K562 (cell line): Measurements from ENCODE around the gene TIFAB. TPM values are rescaled to one million over a fixed set of nuclear protein-coding genes. Genes with fewer than 3 reads are reported as not detected.

ENCODE experiments used
- ARNT ChIP-seq, 2 experiments: fragments of 450-650 bp; IDR thresholded peaks; 2 replicates each; pipeline ENCODE4 v1.6.1; 2016; ENCODE audit warnings: mild to moderate bottlenecking in 1 of 2
- ATF4 ChIP-seq: fragments of 450-650 bp; formaldehyde crosslinking; IDR thresholded peaks from 2 replicates; pipeline ENCODE4 v1.4.0; 2022; ENCODE audit warnings: mild to moderate bottlenecking, moderate library complexity
- CGGBP1 ChIP-seq: fragments of 250-450 bp; sonication (Bioruptor Pico); IDR thresholded peaks from 2 replicates; pipeline ENCODE4 v1.9.0; 2021; ENCODE audit warnings: mild to moderate bottlenecking
- DNMT1 ChIP-seq: fragments of 450-650 bp; IDR thresholded peaks from 2 replicates; pipeline ENCODE4 v1.6.1; 2016; ENCODE audit warnings: antibody characterized with exemption, mild to moderate bottlenecking
- E2F4 ChIP-seq: sonication (generic); formaldehyde crosslinking; IDR thresholded peaks from 2 replicates; pipeline ENCODE4 v1.8.0; 2022; ENCODE audit warnings: mild to moderate bottlenecking, low read depth, missing genetic modification reagents
- EGR1 ChIP-seq: fragments of 450-650 bp; conservative IDR thresholded peaks from 2 replicates; pipeline ENCODE4 v1.6.1; 2017; ENCODE audit warnings: mild to moderate bottlenecking
- FIP1L1 ChIP-seq: fragments of 200-400 bp; formaldehyde crosslinking; IDR thresholded peaks from 2 replicates; pipeline ENCODE4 v1.6.1; 2018; ENCODE audit warnings: mild to moderate bottlenecking, low read depth, low read length; ENCODE audit not compliant: poor library complexity, severe bottlenecking
- GTF2E2 ChIP-seq: fragments of 200-800 bp; sonication (Bioruptor generic); IDR thresholded peaks from 2 replicates; pipeline ENCODE4 v1.6.1; 2016; ENCODE audit warnings: missing genetic modification characterization, missing compliant biosample characterization
- HDAC3 ChIP-seq: fragments of 450-650 bp; IDR thresholded peaks from 2 replicates; pipeline ENCODE4 v1.6.1; 2018; ENCODE audit warnings: borderline replicate concordance, mild to moderate bottlenecking, moderate library complexity; ENCODE audit not compliant: partially characterized antibody
- NELFE ChIP-seq: IDR thresholded peaks from 2 replicates; pipeline ENCODE4 v1.6.1; 2011; ENCODE audit warnings: mild to moderate bottlenecking; ENCODE audit not compliant: insufficient read depth, insufficient read length
- RBBP5 ChIP-seq: fragments of 200-600 bp; sonication (generic); IDR thresholded peaks from 2 replicates; pipeline ENCODE4 v1.6.1; 2012; ENCODE audit warnings: borderline replicate concordance, mild to moderate bottlenecking, low read length, control low read depth, inconsistent platforms; ENCODE audit not compliant: insufficient read depth, poor library complexity, severe bottlenecking
- SLC30A9 ChIP-seq: fragments of 250-450 bp; sonication (Bioruptor Pico); IDR thresholded peaks from 2 replicates; pipeline ENCODE4 v1.8.0; 2022; ENCODE audit warnings: mild to moderate bottlenecking, moderate library complexity
- VEZF1 ChIP-seq: fragments of 200-800 bp; sonication (Bioruptor generic); IDR thresholded peaks from 2 replicates; pipeline ENCODE4 v1.6.1; 2017; ENCODE audit warnings: missing genetic modification characterization, missing compliant biosample characterization
- ZBTB7A ChIP-seq: IDR thresholded peaks from 2 replicates; pipeline ENCODE4 v1.6.1; 2011; ENCODE audit warnings: low read depth, mild to moderate bottlenecking, low read length, moderate library complexity, borderline replicate concordance; ENCODE audit not compliant: control insufficient read depth
- ZNF143 ChIP-seq: sonication (generic); formaldehyde crosslinking; IDR thresholded peaks from 2 replicates; pipeline ENCODE4 v1.9.0; 2022; ENCODE audit warnings: mild to moderate bottlenecking, missing genetic modification reagents
- ZNF165 ChIP-seq: fragments of 250-450 bp; sonication (Bioruptor Pico); IDR thresholded peaks from 2 replicates; pipeline ENCODE4 v1.4.0; 2020; ENCODE audit warnings: borderline replicate concordance
- polyA plus RNA-seq, 8 experiments: library from polyadenylated mRNA; depleted of rRNA in 4 of 8; stranded (reverse) in 5 of 8; unstranded in 3 of 8; fragments of >200 nt; fragmentation: Nextera tagmentation in 2 of 8; fragmentation: Illumina TruSeq in 1 of 8; extraction: Ambion mirVana in 2 of 8; extraction: Trizol in 1 of 8; gene quantifications; 2 replicates each; pipeline versions ENCODE4 v1.2.1 to v1.2.3, GENCODE V29; 2011 to 2014; ENCODE audit warnings: inconsistent platforms in 1 of 8, missing spikeins in 1 of 8
- total RNA-seq, 7 experiments: library from RNA; depleted of rRNA in 6 of 7; stranded (reverse); fragments of >200 nt in 6 of 7; fragmentation: Illumina TruSeq in 2 of 7; extraction: Trizol in 2 of 7; gene quantifications; 2 replicates each; pipeline versions ENCODE4 v1.2.1 to v1.2.3, GENCODE V29; 2011 to 2021; ENCODE audit warnings: low replicate concordance in 1 of 7
- TF ChIP-seq, protein P1 (sequence below): IDR thresholded peaks from 2 replicates; pipeline ENCODE4 v1.6.1; 2014; ENCODE audit warnings: antibody characterized with exemption
- TF ChIP-seq, protein P2 (sequence below): fragments of 250-450 bp; sonication (Bioruptor Pico); IDR thresholded peaks from 2 replicates; pipeline ENCODE4 v1.8.0; 2021; ENCODE audit warnings: mild to moderate bottlenecking, moderate library complexity
- TF ChIP-seq, protein P3 (sequence below): fragments of 250-450 bp; sonication (Bioruptor Pico); IDR thresholded peaks from 2 replicates; pipeline ENCODE4 v1.5.1; 2021; ENCODE audit warnings: mild to moderate bottlenecking

The TIFAB gene
- total and polyA plus RNA-seq, 9 of the 15 experiments (the other 6 are each of a cell fraction or from before 2014, with no cell fraction given) = not detected

- TF ChIP-seq CGGBP1 (no peak), VEZF1 (peak; percentile 12; the same call in 1 of the 2 replicates), FIP1L1 (no peak), HDAC3 (no peak), ATF4 (CRISPR knock-in tag) (no peak), GTF2E2 (tag) (no peak), ZNF143 (CRISPR knock-in tag) (no peak), ZNF165 (CRISPR knock-in tag) (no peak), ARNT (IDR thresholded peaks at IDR 0.05) (no peak), RBBP5 (peak; percentile 28), E2F4 (no peak), DNMT1 (no peak), NELFE (no peak), SLC30A9 (CRISPR knock-in tag) (no peak), ZBTB7A (no peak), EGR1 (no peak)
- TF ChIP-seq, protein P1, sequence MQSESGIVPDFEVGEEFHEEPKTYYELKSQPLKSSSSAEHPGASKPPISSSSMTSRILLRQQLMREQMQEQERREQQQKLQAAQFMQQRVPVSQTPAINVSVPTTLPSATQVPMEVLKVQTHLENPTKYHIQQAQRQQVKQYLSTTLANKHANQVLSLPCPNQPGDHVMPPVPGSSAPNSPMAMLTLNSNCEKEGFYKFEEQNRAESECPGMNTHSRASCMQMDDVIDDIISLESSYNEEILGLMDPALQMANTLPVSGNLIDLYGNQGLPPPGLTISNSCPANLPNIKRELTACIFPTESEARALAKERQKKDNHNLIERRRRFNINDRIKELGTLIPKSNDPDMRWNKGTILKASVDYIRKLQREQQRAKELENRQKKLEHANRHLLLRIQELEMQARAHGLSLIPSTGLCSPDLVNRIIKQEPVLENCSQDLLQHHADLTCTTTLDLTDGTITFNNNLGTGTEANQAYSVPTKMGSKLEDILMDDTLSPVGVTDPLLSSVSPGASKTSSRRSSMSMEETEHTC = no peak
- TF ChIP-seq, protein P2, sequence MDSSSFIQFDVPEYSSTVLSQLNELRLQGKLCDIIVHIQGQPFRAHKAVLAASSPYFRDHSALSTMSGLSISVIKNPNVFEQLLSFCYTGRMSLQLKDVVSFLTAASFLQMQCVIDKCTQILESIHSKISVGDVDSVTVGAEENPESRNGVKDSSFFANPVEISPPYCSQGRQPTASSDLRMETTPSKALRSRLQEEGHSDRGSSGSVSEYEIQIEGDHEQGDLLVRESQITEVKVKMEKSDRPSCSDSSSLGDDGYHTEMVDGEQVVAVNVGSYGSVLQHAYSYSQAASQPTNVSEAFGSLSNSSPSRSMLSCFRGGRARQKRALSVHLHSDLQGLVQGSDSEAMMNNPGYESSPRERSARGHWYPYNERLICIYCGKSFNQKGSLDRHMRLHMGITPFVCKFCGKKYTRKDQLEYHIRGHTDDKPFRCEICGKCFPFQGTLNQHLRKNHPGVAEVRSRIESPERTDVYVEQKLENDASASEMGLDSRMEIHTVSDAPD = no peak
- TF ChIP-seq, protein P3, sequence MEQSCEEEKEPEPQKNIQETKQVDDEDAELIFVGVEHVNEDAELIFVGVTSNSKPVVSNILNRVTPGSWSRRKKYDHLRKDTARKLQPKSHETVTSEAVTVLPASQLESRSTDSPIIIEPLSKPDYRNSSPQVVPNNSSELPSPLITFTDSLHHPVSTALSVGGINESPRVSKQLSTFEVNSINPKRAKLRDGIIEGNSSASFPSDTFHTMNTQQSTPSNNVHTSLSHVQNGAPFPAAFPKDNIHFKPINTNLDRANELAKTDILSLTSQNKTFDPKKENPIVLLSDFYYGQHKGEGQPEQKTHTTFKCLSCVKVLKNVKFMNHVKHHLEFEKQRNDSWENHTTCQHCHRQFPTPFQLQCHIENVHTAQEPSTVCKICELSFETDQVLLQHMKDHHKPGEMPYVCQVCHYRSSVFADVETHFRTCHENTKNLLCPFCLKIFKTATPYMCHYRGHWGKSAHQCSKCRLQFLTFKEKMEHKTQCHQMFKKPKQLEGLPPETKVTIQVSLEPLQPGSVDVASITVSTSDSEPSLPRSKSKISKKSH (CRISPR knock-in tag) = no peak
Observed at GRCh38 chr5:135457424-135458071, 5.4 kb upstream of the TIFAB start (continued).
